ENCODE data around the gene CCNY. TPM values are rescaled to one million over a fixed set of nuclear protein-coding genes. Genes with fewer than 3 reads are reported as not detected.

The CCNY gene
- total RNA-seq, 2 experiments from 2014 or later, result 64.9 to 66.9 TPM

DNA sequence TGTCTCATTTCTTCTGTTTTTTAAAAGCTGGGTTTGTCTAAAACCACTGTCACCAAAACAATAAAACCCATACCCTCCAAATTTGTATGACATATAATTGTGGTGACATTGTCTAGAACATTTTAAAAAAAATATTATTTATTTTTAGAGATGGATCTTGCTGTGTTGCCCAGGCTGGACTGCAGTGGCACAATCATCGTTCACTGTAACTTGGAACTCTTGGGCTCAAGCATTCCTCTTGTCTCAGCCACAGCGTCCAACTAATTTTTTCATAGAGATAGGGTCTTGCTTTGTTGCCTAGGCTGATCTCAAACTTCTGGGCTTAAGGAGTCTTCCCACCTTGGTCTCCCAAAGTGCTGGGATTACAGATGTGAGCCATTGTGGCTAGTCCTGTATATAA, 116.5 kb downstream of the CCNY start:
- Mint-ChIP-seq H3K27me3 (no peaks in the 10 kb centered on the region), H3K9me3 (no peaks in the 10 kb centered on the region), H3K4me1 (ENCODE audit: low read depth) (peaks cover 86% of the 10 kb centered on the region), H3K36me3 (ENCODE audit: low read depth) (peaks cover 8% of the 10 kb centered on the region), H3K27ac (no peak overlapping the region), H3K4me3 (no peak overlapping the region)
- ATAC-seq (ENCODE audit: poor library complexity) (no peak), DNase-seq (no peak)
- TF ChIP-seq, protein P1, sequence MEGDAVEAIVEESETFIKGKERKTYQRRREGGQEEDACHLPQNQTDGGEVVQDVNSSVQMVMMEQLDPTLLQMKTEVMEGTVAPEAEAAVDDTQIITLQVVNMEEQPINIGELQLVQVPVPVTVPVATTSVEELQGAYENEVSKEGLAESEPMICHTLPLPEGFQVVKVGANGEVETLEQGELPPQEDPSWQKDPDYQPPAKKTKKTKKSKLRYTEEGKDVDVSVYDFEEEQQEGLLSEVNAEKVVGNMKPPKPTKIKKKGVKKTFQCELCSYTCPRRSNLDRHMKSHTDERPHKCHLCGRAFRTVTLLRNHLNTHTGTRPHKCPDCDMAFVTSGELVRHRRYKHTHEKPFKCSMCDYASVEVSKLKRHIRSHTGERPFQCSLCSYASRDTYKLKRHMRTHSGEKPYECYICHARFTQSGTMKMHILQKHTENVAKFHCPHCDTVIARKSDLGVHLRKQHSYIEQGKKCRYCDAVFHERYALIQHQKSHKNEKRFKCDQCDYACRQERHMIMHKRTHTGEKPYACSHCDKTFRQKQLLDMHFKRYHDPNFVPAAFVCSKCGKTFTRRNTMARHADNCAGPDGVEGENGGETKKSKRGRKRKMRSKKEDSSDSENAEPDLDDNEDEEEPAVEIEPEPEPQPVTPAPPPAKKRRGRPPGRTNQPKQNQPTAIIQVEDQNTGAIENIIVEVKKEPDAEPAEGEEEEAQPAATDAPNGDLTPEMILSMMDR (IDR thresholded peaks at IDR 0.05), result no peak
- CTCF ChIA-PET, result no interaction called here
- intact Hi-C loops (cut with DNase I, micrococcal nuclease), result loop anchor here in 1 of 2 experiments (5.0 kb wide), 1 partner anchor 116 kb away; the partner anchor contains the start of gene CCNY
- Histone ChIP-seq H3K9me3 (ENCODE audit: control insufficient read depth in 1 of 2, insufficient read depth in 1 of 2, low read length in 2 of 2) (no peaks in the 10 kb centered on the region), H3K36me3 (ENCODE audit: insufficient read depth, low read length) (no peaks in the 10 kb centered on the region), H3K4me3 (ENCODE audit: low read length) (no peak overlapping the region), H3K27ac (ENCODE audit: low read depth in 1 of 2, low read length in 2 of 2) (no peak overlapping the region), H3K27me3 (ENCODE audit: control insufficient read depth in 1 of 2, insufficient read depth in 2 of 2, low read length in 2 of 2) (no peaks in the 10 kb centered on the region), H3K4me1 (ENCODE audit: insufficient read depth, low read length) (peaks cover 65% of the 10 kb centered on the region)
- POLR2A ChIA-PET, result no interaction called here

DNA sequence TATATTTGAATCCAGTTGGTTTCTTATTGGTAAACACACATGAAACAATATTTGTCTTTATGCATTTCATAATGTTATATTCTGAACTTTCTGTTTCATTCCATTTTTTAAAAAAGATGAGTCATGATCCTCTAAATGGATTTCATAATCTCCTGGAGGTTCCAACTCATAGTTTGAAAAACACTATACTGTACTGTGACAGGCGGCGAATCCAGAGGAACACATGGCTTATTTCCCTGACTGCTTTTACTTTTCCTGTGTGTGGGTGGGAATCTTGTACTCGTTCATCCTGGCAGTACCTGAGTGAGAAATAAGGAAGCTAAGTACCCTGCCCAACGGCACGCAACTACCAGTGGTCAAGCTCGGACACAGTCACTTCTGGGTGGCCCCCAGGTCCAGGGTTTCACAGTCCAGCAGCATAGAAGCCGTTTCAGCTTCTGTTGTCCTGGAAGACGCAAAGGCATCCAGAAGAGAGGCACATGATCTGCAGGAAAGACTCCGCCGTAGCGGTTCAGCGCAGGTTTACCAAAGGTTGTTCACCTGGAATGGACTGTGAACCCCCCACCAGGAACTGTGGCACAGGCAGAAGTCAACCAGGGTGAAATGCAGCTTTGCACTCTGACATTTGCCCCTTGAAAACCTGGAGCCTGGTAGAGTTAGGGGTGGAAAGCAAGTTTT, 117.7 kb downstream of the CCNY start:
- Histone ChIP-seq H3K27me3 (ENCODE audit: control insufficient read depth in 1 of 2, insufficient read depth in 2 of 2, low read length in 2 of 2) (no peaks in the 10 kb centered on the region), H3K36me3 (ENCODE audit: insufficient read depth, low read length) (no peaks in the 10 kb centered on the region), H3K27ac (ENCODE audit: low read depth in 1 of 2, low read length in 2 of 2) (no peak overlapping the region), H3K9me3 (ENCODE audit: control insufficient read depth in 1 of 2, insufficient read depth in 1 of 2, low read length in 2 of 2) (no peaks in the 10 kb centered on the region), H3K4me1 (ENCODE audit: insufficient read depth, low read length) (peaks cover 65% of the 10 kb centered on the region), H3K4me3 (ENCODE audit: low read length) (no peak overlapping the region)
- H3K4me1 Mint-ChIP-seq (ENCODE audit: low read depth), result peaks cover 74% of the 10 kb centered on the region
- H3K9me3 Mint-ChIP-seq, result no peaks in the 10 kb centered on the region
- ChIA-PET CTCF (interaction anchor here (0.6 kb wide), 1 partner anchor 108 kb away, joined by 3 read pairs; no protein-coding TSS in a partner anchor), POLR2A (interaction anchor here (0.6 kb wide), 1 partner anchor 15 kb away, joined by 3 read pairs; no protein-coding TSS in a partner anchor)
- no peak for ATAC-seq (ENCODE audit: poor library complexity)
- H3K4me3 Mint-ChIP-seq, result no peak overlapping the region
- TF ChIP-seq, protein P1 (IDR thresholded peaks at IDR 0.05), result no peak
- peaks cover 8% of the 10 kb centered on the region for H3K36me3 Mint-ChIP-seq (ENCODE audit: low read depth)
- H3K27me3 Mint-ChIP-seq, result no peaks in the 10 kb centered on the region
- DNase-seq, result no peak
- no peak overlapping the region for H3K27ac Mint-ChIP-seq
- intact Hi-C loops (cut with DNase I, micrococcal nuclease), result loop anchor here in 1 of 2 experiments (5.0 kb wide), 1 partner anchor 117 kb away; the partner anchor contains the start of gene CCNY

DNA sequence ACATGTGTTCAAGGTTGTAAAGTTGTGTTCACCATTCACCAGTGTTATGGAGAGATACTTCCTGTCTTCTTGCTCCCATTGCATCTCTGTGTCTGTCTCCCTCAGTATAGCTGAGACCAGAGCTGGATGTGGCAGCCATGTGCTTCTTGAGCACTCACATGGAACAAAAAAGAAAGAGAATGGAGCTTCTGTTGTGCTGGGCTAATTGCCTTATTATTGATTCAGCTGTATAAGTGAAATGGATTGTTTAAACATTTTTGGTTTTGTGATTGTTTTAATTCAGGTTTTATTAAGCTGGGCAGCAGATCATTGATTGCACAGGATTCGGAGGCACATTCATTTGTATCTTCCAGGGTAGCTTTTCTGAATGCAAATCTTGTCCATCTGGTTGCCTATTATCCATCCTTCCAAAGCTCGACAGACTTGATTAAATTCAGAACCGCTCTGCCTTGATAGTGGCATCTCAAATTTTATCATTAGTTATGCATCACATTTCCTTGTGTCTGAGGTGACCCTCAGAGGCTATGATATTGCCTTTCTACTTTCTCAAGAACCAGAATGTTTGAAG, 119.9 kb downstream of the CCNY start:
- intact Hi-C loops (cut with DNase I, micrococcal nuclease), result no loop called here
- no peak for ATAC-seq (ENCODE audit: poor library complexity)
- Histone ChIP-seq H3K4me1 (ENCODE audit: insufficient read depth, low read length) (peaks cover 64% of the 10 kb centered on the region), H3K4me3 (ENCODE audit: low read length) (no peak overlapping the region), H3K27ac (ENCODE audit: low read depth in 1 of 2, low read length in 2 of 2) (no peak overlapping the region), H3K9me3 (ENCODE audit: control insufficient read depth in 1 of 2, insufficient read depth in 1 of 2, low read length in 2 of 2) (no peaks in the 10 kb centered on the region), H3K27me3 (ENCODE audit: control insufficient read depth in 1 of 2, insufficient read depth in 2 of 2, low read length in 2 of 2) (no peaks in the 10 kb centered on the region), H3K36me3 (ENCODE audit: insufficient read depth, low read length) (no peaks in the 10 kb centered on the region)
- H3K36me3 Mint-ChIP-seq (ENCODE audit: low read depth), result peaks cover 8% of the 10 kb centered on the region
- POLR2A ChIA-PET, result interaction anchor here (0.8 kb wide), 1 partner anchor 10 kb away, joined by 6 read pairs; no protein-coding TSS in a partner anchor
- H3K9me3 Mint-ChIP-seq, result no peaks in the 10 kb centered on the region
- H3K4me1 Mint-ChIP-seq (ENCODE audit: low read depth), result peaks cover 52% of the 10 kb centered on the region
- CTCF ChIA-PET, result no interaction called here
- H3K27ac Mint-ChIP-seq, result no peak overlapping the region
- TF ChIP-seq, protein P1 (IDR thresholded peaks at IDR 0.05), result no peak
- DNase-seq, result no peak
- no peak overlapping the region for H3K4me3 Mint-ChIP-seq
- H3K27me3 Mint-ChIP-seq, result no peaks in the 10 kb centered on the region
